Measurements from ENCODE around the gene RXRA.
A peak's percentile ranks its signal among the peaks of the same experiment; 100 is the strongest.

The RXRA gene

DNA sequence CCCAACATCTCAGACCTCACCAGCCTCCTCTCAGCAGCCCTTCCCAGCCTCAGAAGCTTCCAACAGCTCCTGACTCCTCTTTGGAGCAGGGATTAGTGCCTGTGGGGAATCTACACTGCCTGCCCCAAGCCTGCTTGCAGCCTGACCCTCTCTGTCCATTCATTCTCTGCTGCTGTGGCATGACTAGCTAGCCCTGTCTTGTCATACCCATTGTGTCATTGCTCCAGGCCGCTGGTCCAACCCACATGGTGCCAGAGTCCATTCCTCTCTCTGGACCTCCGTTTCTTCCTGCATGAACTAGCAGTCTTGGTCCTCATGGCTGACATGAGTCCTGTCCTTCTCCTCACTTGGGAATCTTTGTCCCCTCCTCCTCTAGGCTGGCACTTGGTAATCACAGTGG lies 12.8 kb upstream of the RXRA start:
- no peak overlapping the region for H3K4me3 ChIP-seq (replicated peaks; ENCODE audit: low read depth, low read length)
- no peak for DNase-seq (ENCODE audit: low read depth)
- TF ChIP-seq CTCF (IDR thresholded peaks at IDR 0.05; ENCODE audit: low read length, missing control alignments) = no peak

DNA sequence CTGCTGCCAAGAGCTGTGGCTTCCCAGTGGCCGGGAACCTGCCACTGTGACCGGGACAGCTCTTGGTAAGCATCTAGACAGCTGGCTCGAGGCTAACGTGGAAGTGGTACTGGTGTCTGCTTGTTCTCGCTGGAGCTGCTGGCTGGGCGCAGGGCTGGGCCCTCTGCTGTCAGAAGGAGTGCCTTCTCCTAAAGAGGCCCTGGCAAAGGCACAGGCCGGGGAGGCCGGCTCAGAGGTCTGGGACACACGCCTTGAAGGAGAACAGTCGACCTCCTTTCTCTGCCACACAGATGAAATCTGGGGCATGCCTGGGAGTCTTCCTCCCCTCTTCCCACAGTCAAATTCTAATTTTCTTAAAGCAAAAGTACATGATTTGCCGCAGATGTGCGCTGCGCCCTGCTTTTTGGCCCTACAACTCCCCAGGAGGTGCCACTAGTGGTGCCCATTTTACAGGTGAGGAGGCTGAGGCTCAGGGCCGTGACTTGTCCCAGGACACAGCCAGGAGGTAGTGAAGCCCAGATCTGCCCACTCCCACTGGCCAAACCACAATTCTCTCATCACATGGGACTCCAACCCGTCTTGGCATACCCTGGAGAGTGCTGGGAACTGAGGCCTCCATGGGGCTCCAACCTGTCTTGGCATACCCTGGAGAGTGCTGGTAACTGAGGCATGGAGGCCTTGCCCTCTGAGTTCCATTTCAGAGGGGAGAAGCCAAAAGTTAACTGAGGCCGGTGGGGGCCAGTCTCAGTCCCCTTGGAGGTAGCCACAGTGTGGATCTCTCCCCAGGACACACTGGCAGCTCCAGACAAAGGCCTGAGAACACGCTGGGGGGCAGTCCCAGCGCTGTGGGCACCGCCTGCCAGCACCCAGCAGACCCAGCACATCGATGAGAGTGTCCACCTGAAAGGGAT lies 12.0 kb upstream of the RXRA start:
- TF ChIP-seq CTCF (IDR thresholded peaks at IDR 0.05; ENCODE audit: low read length, missing control alignments) = no peak
- no peak overlapping the region for H3K4me3 ChIP-seq (replicated peaks; ENCODE audit: low read depth, low read length)
- no peak for DNase-seq (ENCODE audit: low read depth)

- TF ChIP-seq CTCF (IDR thresholded peaks at IDR 0.05; ENCODE audit: low read length, missing control alignments) = no peak
- no peak for DNase-seq (ENCODE audit: low read depth)
Observed at GRCh38 chr9:134314950-134315715, 11.1 kb upstream of the RXRA start.

GRCh38 chr9:134315716-134316448 lies 10.4 kb upstream of the RXRA start:
- DNase-seq (ENCODE audit: low read depth) = no peak
- TF ChIP-seq CTCF (IDR thresholded peaks at IDR 0.05; ENCODE audit: low read length, missing control alignments) = no peak
- H3K4me3 ChIP-seq (replicated peaks; ENCODE audit: low read depth, low read length) = no peak overlapping the region

More at GRCh38 chr9:134314950-134315715, 11.1 kb upstream of the RXRA start:
- no peak overlapping the region for H3K4me3 ChIP-seq (replicated peaks; ENCODE audit: low read depth, low read length)

DNA sequence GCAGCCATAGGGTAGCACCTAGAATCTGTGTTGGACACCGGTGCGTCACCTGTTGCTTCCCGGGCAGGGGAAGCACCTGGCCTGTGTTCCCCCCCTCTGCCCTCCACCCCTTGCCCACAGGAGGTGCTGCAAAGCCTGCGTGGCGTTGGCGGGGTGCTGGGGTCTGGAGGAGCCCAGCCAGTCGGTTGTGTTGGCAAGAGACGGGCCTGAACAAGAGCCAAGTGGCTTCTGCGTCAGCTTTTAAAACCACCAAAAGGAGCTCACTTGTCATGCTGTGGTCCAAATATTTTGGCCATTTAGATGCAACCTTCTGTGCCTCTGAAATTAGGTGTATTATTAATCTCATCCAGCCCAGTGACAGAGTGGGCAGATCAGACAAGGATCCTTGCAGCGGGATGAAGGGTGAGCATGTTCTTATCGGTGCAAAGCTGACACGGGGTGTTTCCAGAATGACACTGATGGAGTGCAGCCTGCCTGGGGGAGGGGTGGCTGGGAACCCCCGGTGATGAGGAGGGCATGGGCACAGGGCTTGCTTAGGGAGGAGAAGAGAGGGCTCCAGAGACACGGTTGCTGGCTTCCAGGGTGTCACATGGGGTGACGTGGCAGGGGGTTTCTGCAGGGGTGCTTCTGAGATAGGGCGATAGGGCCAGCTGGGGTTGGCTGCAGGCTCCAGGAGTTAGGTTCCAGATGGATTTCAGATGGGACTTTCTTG lies 9.7 kb upstream of the RXRA start:
- no peak overlapping the region for H3K4me3 ChIP-seq (replicated peaks; ENCODE audit: low read depth, low read length)
- DNase-seq (ENCODE audit: low read depth) = peak; percentile 41
- TF ChIP-seq CTCF (IDR thresholded peaks at IDR 0.05; ENCODE audit: low read length, missing control alignments) = no peak

- DNase-seq (ENCODE audit: low read depth) = no peak
- no peak overlapping the region for H3K4me3 ChIP-seq (replicated peaks; ENCODE audit: low read depth, low read length)
- no peak for TF ChIP-seq CTCF (IDR thresholded peaks at IDR 0.05; ENCODE audit: low read length, missing control alignments)
Observed at GRCh38 chr9:134317400-134317789, 8.9 kb upstream of the RXRA start.
